ENCODE measurements around the gene TMEM132A. TPM values are rescaled to one million over a fixed set of nuclear protein-coding genes. Genes with fewer than 3 reads are reported as not detected.
"Not testable (repeated sequence)": the region's sequence is repeated elsewhere in the genome, so short reads cannot be mapped to it uniquely, and the experiment has no call there.

Gene TMEM132A
- total RNA-seq, 1 experiment from 2014 or later = 114 TPM

GRCh38 chr11:60908803-60909202, 15.5 kb upstream of the TMEM132A start:
- Mint-ChIP-seq H3K27me3 (ENCODE audit: low read depth) (peaks cover 42% of the 10 kb centered on the region), H3K27ac (no peak overlapping the region), H3K36me3 (no peaks in the 10 kb centered on the region), H3K4me1 (peaks cover 37% of the 10 kb centered on the region), H3K9me3 (peaks cover 6% of the 10 kb centered on the region; the same call in 1 of the 2 replicates), H3K4me3 (no peak overlapping the region)
- ATAC-seq = no peak
- no peak for TF ChIP-seq SMAD3 (CRISPR knock-in tag; IDR thresholded peaks at IDR 0.05; ENCODE audit: borderline replicate concordance)
- no peak for TF ChIP-seq EMX1 (CRISPR knock-in tag; IDR thresholded peaks at IDR 0.05)
- TF ChIP-seq ESRRA (CRISPR knock-in tag; IDR thresholded peaks at IDR 0.05; ENCODE audit: borderline replicate concordance) = no peak
- no peak for TF ChIP-seq MAX (CRISPR knock-in tag; IDR thresholded peaks at IDR 0.05)
- no peak for DNase-seq (ENCODE audit: low spot score)
- POLR2A ChIA-PET = no interaction called here
- CTCF ChIA-PET = no interaction called here

GRCh38 chr11:60909680-60910280, 14.5 kb upstream of the TMEM132A start:
- ATAC-seq; POLR2A ChIA-PET; H3K4me3 Mint-ChIP-seq; CTCF ChIA-PET; DNase-seq (ENCODE audit: low spot score); H3K36me3 Mint-ChIP-seq; H3K9me3 Mint-ChIP-seq; H3K27ac Mint-ChIP-seq: not testable (repeated sequence)
- peaks cover 42% of the 10 kb centered on the region for H3K27me3 Mint-ChIP-seq (ENCODE audit: low read depth)
- peaks cover 29% of the 10 kb centered on the region for H3K4me1 Mint-ChIP-seq

- no peak for ATAC-seq
- Mint-ChIP-seq H3K9me3 (peaks cover 6% of the 10 kb centered on the region; the same call in 1 of the 2 replicates), H3K4me1 (peaks cover 30% of the 10 kb centered on the region), H3K4me3 (no peak overlapping the region), H3K27ac (no peak overlapping the region), H3K27me3 (ENCODE audit: low read depth) (peaks cover 42% of the 10 kb centered on the region), H3K36me3 (no peaks in the 10 kb centered on the region)
- ChIA-PET CTCF (no interaction called here), POLR2A (no interaction called here)
- no peak for DNase-seq (ENCODE audit: low spot score)
- TF ChIP-seq SMAD3 (CRISPR knock-in tag; IDR thresholded peaks at IDR 0.05; ENCODE audit: borderline replicate concordance) (no peak), ZNF671 (CRISPR knock-in tag; IDR thresholded peaks at IDR 0.05) (no peak), MLX (CRISPR knock-in tag; IDR thresholded peaks at IDR 0.05) (no peak), E2F4 (CRISPR knock-in tag; IDR thresholded peaks at IDR 0.05; ENCODE audit: borderline replicate concordance, low read depth) (no peak), CREM (CRISPR knock-in tag; IDR thresholded peaks at IDR 0.05) (no peak), FOXP1 (CRISPR knock-in tag; IDR thresholded peaks at IDR 0.05; ENCODE audit: borderline replicate concordance) (no peak), ZNF512 (CRISPR knock-in tag; IDR thresholded peaks at IDR 0.05; ENCODE audit: borderline replicate concordance) (no peak), AR (CRISPR knock-in tag; IDR thresholded peaks at IDR 0.05) (no peak), USF2 (CRISPR knock-in tag; IDR thresholded peaks at IDR 0.05) (no peak), ATF1 (CRISPR knock-in tag; IDR thresholded peaks at IDR 0.05) (no peak), ETV6 (CRISPR knock-in tag; IDR thresholded peaks at IDR 0.05) (no peak), KAT7 (CRISPR knock-in tag; IDR thresholded peaks at IDR 0.05; ENCODE audit: borderline replicate concordance) (no peak), TEAD4 (CRISPR knock-in tag; IDR thresholded peaks at IDR 0.05) (no peak), PREB (CRISPR knock-in tag; IDR thresholded peaks at IDR 0.05; ENCODE audit: borderline replicate concordance) (no peak), STAT6 (CRISPR knock-in tag; conservative IDR thresholded peaks at IDR 0.05; ENCODE audit: low read depth) (no peak), HMGA2 (CRISPR knock-in tag; IDR thresholded peaks at IDR 0.05) (no peak), NFATC4 (CRISPR knock-in tag; IDR thresholded peaks at IDR 0.05) (no peak)
Measured at GRCh38 chr11:60910281-60910687, 14.0 kb upstream of the TMEM132A start.
